Right lobe of liver (tissue), 6 donors: ENCODE results near the gene ADCYAP1. TPM values are rescaled to one million over a fixed set of nuclear protein-coding genes. Genes with fewer than 3 reads are reported as not detected.

Source experiments
- ATAC-seq, 4 donors: fragments of 200-7000 bp; cut with Tn5 transposase; one replicate each; pipeline ENCODE4 v1.9.1; 2020; ENCODE audit warnings: mild to moderate bottlenecking in 4 of 4, moderate library complexity in 4 of 4
- DNase-seq, 3 donors: peaks; one replicate each; pipeline ENCODE4 v3.0.0-alpha.2; 2020
- H3K27ac ChIP-seq, 3 donors: fragments of 200-600 bp; one replicate each; pipeline ENCODE4 v1.8.0; 2022
- H3K27me3 ChIP-seq, 2 donors: fragments of 200-600 bp; one replicate each; pipeline ENCODE4 v1.8.0; 2022
- H3K36me3 ChIP-seq, 4 donors: fragments of 200-600 bp; sonication (generic) in 1 of 4; one replicate each; pipeline versions ENCODE4 v1.5.1 to v1.8.0; 2017 to 2022; ENCODE audit warnings: control low read depth in 1 of 4
- H3K4me1 ChIP-seq, 4 donors: fragments of 200-600 bp; sonication (generic) in 1 of 4; one replicate each; pipeline versions ENCODE4 v1.5.1 to v1.8.0; 2017 to 2022; ENCODE audit warnings: control low read depth in 1 of 4
- H3K4me3 ChIP-seq, 3 donors: fragments of 200-600 bp; one replicate each; pipeline ENCODE4 v1.8.0; 2022
- H3K9me3 ChIP-seq, 4 donors: fragments of 200-600 bp; sonication (generic) in 1 of 4; one replicate each; pipeline versions ENCODE4 v1.5.1 to v1.8.0; 2017 to 2022; ENCODE audit warnings: control low read depth in 1 of 4
- CTCF ChIP-seq, 4 donors: fragments of 200-600 bp in 3 of 4; fragments of 450-650 bp in 1 of 4; IDR thresholded peaks; one replicate each; pipeline versions ENCODE4 v1.5.1 to v1.8.0; 2016 to 2022; ENCODE audit warnings: antibody characterized with exemption in 4 of 4, mild to moderate bottlenecking in 2 of 4
- POLR2A ChIP-seq: fragments of 450-650 bp; IDR thresholded peaks from one replicate; pipeline ENCODE4 v1.6.1; 2017; ENCODE audit warnings: antibody characterized with exemption, mild to moderate bottlenecking
- WGBS: methylation state at CpG from one replicate; pipeline ENCODE4 v1.1.6; 2018; ENCODE audit warnings: low coverage, low lambda C conversion rate; ENCODE audit not compliant: insufficient coverage; ENCODE audit errors: missing lambda C conversion rate; 5-methylcytosine and 5-hydroxymethylcytosine counted together
- intact Hi-C, 2 donors: fragments of 100-400 bp; cut with DNase I; formaldehyde crosslinking; loops; one replicate each; pipeline versions ENCODE4 v1.11.2 to v1.14.1; 2022
- total RNA-seq, 6 experiments: library from RNA; depleted of rRNA in 2 of 6; stranded (reverse); fragments of >200 nt in 2 of 6; fragmentation: NEBNext Ultra II Directional in 3 of 6; extraction: Animal tissue kit (Norgen Biotek cat#: 25700) in 3 of 6; gene quantifications; one replicate each; pipeline versions ENCODE4 v1.1.0 to v1.2.4, GENCODE V29; 2016 to 2023
- donor health status: DM: no; HTN: yes; CAD: no.
- donor health status: DM: no; HTN: no; CAD: no.
- donor health status: DM: no; HTN: no; CAD: no.
- donor health status: DM: no; HTN: yes; CAD: no.
- donor health status: DM: no; HTN: yes; CAD: no.

Gene ADCYAP1
- total RNA-seq, 6 experiments from 2014 or later = 0.12 TPM; not detected in 5

DNA sequence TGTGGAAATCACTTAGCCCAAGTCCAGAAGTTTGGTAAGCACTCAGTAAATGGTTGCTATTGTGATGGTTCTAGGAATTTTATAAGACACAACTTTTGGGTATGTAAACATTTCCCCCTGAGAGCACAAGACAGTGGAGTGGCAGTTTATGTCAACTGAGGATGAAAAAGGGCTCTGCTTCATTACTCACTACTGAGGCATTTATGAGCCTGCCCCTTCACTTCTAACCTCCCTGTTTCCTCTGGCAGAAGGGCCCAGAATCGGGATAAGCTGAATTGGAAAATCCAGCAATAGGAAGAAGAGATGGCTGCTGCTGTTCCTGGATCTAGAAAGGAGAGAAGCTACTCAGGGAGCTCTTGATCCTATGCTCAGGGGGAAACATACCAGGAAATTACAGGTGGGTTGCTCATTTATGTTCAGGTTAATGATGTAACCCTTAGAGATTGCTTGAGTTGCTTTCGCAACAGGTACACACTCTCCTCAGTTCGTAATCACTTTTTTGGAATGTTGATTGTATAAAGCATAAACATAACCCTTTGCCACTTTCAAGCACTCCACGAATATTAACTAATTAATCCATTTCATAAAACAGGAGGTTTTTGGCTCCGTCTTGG lies 46.3 kb downstream of the ADCYAP1 start:
- DNase-seq (no peak), ATAC-seq (no peak)
- no peaks in the 10 kb centered on the region for H3K36me3 ChIP-seq
- no peak overlapping the region for H3K4me3 ChIP-seq
- 48% methylated on average over 5 of the region's 5 CpGs for WGBS
- no peak overlapping the region for H3K27ac ChIP-seq
- no peaks in the 10 kb centered on the region for H3K4me1 ChIP-seq
- no peak for TF ChIP-seq POLR2A
- intact Hi-C loops = no loop called here
- H3K9me3 ChIP-seq = no peaks in the 10 kb centered on the region
- H3K27me3 ChIP-seq = no peaks in the 10 kb centered on the region

DNA sequence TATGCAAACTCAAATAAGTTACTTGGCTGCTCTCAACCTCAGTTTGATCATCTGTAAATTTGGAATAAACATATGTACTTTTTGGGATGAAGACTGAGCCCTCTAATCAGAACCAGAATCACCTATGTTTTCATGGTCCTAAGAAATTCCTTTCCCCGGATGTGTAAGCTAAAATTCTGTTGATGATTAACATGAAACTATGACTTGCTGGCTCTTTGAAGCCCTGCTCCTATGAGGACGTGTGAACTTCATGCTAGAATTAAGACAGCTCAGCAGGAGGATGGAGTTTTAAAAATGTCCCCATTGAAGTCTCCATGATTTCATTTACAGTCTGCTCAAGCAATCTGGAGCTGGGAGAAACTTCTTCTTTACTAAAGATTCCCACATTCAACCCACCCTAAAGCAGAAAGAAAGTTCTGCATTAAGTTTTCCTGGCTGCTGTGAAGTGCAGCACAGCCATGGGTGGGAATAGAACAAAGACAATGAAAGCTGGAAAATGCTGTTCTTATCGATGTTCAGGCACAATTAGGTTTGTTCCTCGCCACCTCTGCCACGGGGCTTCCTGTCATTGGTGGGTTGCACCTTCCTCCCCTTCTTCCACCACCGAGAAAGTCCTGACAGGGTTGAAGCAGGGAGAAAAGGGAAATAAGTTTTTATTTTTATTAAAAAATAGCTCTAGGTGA lies 50.9 kb downstream of the ADCYAP1 start:
- intact Hi-C loops = no loop called here
- H3K27me3 ChIP-seq = no peaks in the 10 kb centered on the region
- H3K27ac ChIP-seq = no peak overlapping the region
- ATAC-seq (no peak), DNase-seq (no peak)
- no peaks in the 10 kb centered on the region for H3K36me3 ChIP-seq
- TF ChIP-seq POLR2A (no peak), CTCF (IDR thresholded peaks at IDR 0.05) (no peak)
- H3K4me3 ChIP-seq = no peak overlapping the region
- H3K4me1 ChIP-seq = no peaks in the 10 kb centered on the region
- H3K9me3 ChIP-seq = no peaks in the 10 kb centered on the region
- 21% methylated on average over 6 of the region's 6 CpGs for WGBS

- TF ChIP-seq POLR2A = no peak
- no peak for TF ChIP-seq CTCF (IDR thresholded peaks at IDR 0.05)
- no peak for ATAC-seq
- intact Hi-C loops = no loop called here
- Histone ChIP-seq H3K4me3 (no peak overlapping the region), H3K36me3 (no peaks in the 10 kb centered on the region), H3K27me3 (no peaks in the 10 kb centered on the region), H3K4me1 (peaks cover 0 to 6% (median 0%) of the 10 kb centered on the region in 4 donors), H3K9me3 (no peaks in the 10 kb centered on the region), H3K27ac (no peak overlapping the region)
- DNase-seq = no peak
- 66% methylated on average over 5 of the region's 5 CpGs for WGBS
Measured at GRCh38 chr18:957829-958228, 53.2 kb downstream of the ADCYAP1 start.

GRCh38 chr18:959854-960253 lies 55.2 kb downstream of the ADCYAP1 start:
- Histone ChIP-seq H3K36me3 (no peaks in the 10 kb centered on the region), H3K27me3 (no peaks in the 10 kb centered on the region), H3K9me3 (no peaks in the 10 kb centered on the region), H3K27ac (no peak overlapping the region), H3K4me3 (no peak overlapping the region), H3K4me1 (peaks cover 0 to 6% (median 0%) of the 10 kb centered on the region in 4 donors)
- no peak for TF ChIP-seq POLR2A
- no peak for TF ChIP-seq CTCF (IDR thresholded peaks at IDR 0.05)
- intact Hi-C loops = no loop called here
- WGBS = 32% methylated on average over 5 of the region's 5 CpGs
- ATAC-seq (no peak), DNase-seq (no peak)

Other genes with a start within 250 kb of the ADCYAP1 start
- gene TYMS, start 247.2 kb upstream of the ADCYAP1 start, total RNA-seq = 10 to 100 TPM in 1 of 6 experiments, 1 to 10 TPM in 5; 1.1 to 14.9 (median 4.2) TPM
- 10 to 100 TPM; 36.7 to 71.9 (median 58.5) TPM for gene ENOSF1, start 192.2 kb upstream of the ADCYAP1 start, total RNA-seq
- gene YES1, start 92.6 kb upstream of the ADCYAP1 start, total RNA-seq = 10 to 100 TPM; 30.6 to 79.8 (median 43.2) TPM